ENCODE results near the gene TPCN2. TPM values are rescaled to one million over a fixed set of nuclear protein-coding genes. Genes with fewer than 3 reads are reported as not detected.
A peak's percentile ranks its signal among the peaks of the same experiment; 100 is the strongest.

TPCN2 gene
- total RNA-seq, 5 donors from 2014 or later (not counting 1 experiment from before 2014, with no cell fraction given): 14.9 to 34.3 (median 19.4) TPM

GRCh38 chr11:69079661-69080256, 31.0 kb downstream of the TPCN2 start:
- Histone ChIP-seq H3K4me1 (ENCODE audit: control insufficient read depth in 1 of 2, extremely low read depth in 1 of 2, insufficient read depth in 2 of 2, low read length in 2 of 2) (peaks cover 0 to 25% of the 10 kb centered on the region in 2 experiments), H3K27me3 (replicated peaks in 1 of 2; ENCODE audit: control insufficient read depth in 2 of 2, extremely low read depth in 1 of 2, insufficient read depth in 2 of 2, low read length in 1 of 2) (no peaks in the 10 kb centered on the region), H3K9me3 (no peaks in the 10 kb centered on the region), H3K36me3 (ENCODE audit: control insufficient read depth in 2 of 2, extremely low read depth in 1 of 2, insufficient read depth in 1 of 2, low read length in 1 of 2) (peaks cover 9 to 24% of the 10 kb centered on the region in 2 donors), H3K4me3 (ENCODE audit: control insufficient read depth in 1 of 2, extremely low read depth in 1 of 2, low read length in 1 of 2) (no peak overlapping the region), H3K27ac (ENCODE audit: low read length) (peak overlapping the region; percentile 49)
- ChIA-PET CTCF (no interaction called here), POLR2A (no interaction called here)
- Mint-ChIP-seq H3K4me3 (no peak overlapping the region), H3K9me3 (no peaks in the 10 kb centered on the region), H3K27ac (no peak overlapping the region), H3K36me3 (peaks cover 26% of the 10 kb centered on the region), H3K27me3 (no peaks in the 10 kb centered on the region), H3K4me1 (peaks cover 17 to 28% (median 20%) of the 10 kb centered on the region in 3 donors)
- WGBS (ENCODE audit: insufficient coverage): 97% methylated on average over 12 of the region's 17 CpGs
- DNase-seq: no peak
- no peak for ATAC-seq (replicated peaks in 1 of 4)

DNA sequence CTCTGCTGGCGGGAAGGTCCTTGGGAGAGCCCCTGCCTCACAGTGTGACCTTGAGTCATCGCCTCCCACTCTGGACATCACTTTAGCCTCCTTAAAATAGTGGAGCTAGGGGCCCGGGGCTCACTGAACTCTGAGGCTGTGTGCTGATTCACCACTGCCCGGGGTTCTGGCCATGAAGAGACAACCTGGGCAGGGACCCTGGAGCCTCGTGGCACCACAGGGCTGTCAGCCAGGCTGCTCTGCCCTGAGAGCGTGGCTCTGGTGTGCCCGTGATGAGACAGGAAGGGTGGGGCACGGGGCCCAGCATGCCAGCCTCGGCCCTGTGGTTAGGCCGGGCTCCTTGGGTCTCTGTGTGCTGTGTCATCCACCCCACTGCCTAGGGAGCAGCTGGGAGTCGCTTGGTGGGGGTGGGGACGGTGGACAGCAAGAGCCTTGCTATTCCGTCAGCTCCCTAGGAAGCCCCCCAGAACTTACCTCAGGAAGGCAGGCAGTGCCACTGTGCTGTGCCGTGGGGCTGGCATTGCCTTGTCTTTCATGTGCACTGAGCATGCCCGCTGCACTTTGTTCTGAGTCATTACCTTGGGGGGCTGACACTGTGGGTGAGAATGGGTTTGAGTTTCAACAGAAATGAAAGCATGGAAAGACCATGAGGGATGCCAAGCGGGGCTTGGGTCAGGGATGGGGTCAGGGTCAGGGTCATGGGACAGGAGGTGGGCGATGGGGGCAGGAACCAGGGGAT, 31.7 kb downstream of the TPCN2 start:
- H3K27ac ChIP-seq (ENCODE audit: low read length): peak overlapping the region; percentile 49
- H3K4me3 ChIP-seq (ENCODE audit: control insufficient read depth in 1 of 2, extremely low read depth in 1 of 2, low read length in 1 of 2): no peak overlapping the region
- H3K9me3 Mint-ChIP-seq: no peaks in the 10 kb centered on the region
- peaks cover 23% of the 10 kb centered on the region for H3K36me3 Mint-ChIP-seq
- peak overlapping the region in 1 of 3 donors; percentile 34 for H3K4me3 Mint-ChIP-seq
- WGBS (ENCODE audit: insufficient coverage): 42% methylated on average over 16 of the region's 17 CpGs
- peak in 19 of 35 experiments; percentile 2 to 49 (median 18) for DNase-seq
- POLR2A ChIA-PET: no interaction called here
- no peaks in the 10 kb centered on the region for H3K27me3 Mint-ChIP-seq
- H3K9me3 ChIP-seq: no peaks in the 10 kb centered on the region
- H3K27ac Mint-ChIP-seq: peak overlapping the region; percentile 74 to 91
- H3K27me3 ChIP-seq (replicated peaks in 1 of 2; ENCODE audit: control insufficient read depth in 2 of 2, extremely low read depth in 1 of 2, insufficient read depth in 2 of 2, low read length in 1 of 2): no peaks in the 10 kb centered on the region
- ATAC-seq (replicated peaks in 1 of 4): peak; percentile 72 to 95 (median 88)
- peaks cover 9 to 23% of the 10 kb centered on the region in 2 donors for H3K36me3 ChIP-seq (ENCODE audit: control insufficient read depth in 2 of 2, extremely low read depth in 1 of 2, insufficient read depth in 1 of 2, low read length in 1 of 2)
- peaks cover 15 to 28% (median 17%) of the 10 kb centered on the region in 3 donors for H3K4me1 Mint-ChIP-seq
- CTCF ChIA-PET: interaction anchor here in 1 of 2 donors (0.6 kb wide), 1 partner anchor 44 kb away, joined by 4 read pairs; no protein-coding TSS in a partner anchor
- peaks cover 0 to 25% of the 10 kb centered on the region in 2 experiments for H3K4me1 ChIP-seq (ENCODE audit: control insufficient read depth in 1 of 2, extremely low read depth in 1 of 2, insufficient read depth in 2 of 2, low read length in 2 of 2)

DNA sequence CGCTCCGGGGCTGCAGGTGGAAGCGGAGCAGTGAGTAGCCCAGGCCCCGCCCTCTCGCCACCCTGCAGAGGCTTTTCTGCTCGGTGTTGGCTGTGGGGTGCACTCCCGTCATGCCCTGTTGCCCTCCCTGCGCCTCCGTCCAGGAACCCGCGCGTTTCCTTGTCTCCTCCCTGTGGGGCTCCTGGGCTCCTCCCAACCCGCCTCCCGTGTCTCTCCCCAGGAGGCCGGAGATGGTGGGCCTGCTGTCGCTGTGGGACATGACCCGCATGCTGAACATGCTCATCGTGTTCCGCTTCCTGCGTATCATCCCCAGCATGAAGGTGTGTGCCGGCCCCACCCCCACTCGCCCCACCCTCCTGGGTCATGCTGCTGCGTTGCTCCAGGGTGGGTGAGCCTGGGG, 32.4 kb downstream of the TPCN2 start:
- H3K27me3 Mint-ChIP-seq: no peaks in the 10 kb centered on the region
- peaks cover 0 to 25% of the 10 kb centered on the region in 2 experiments for H3K4me1 ChIP-seq (ENCODE audit: control insufficient read depth in 1 of 2, extremely low read depth in 1 of 2, insufficient read depth in 2 of 2, low read length in 2 of 2)
- ATAC-seq (replicated peaks in 1 of 4) (no peak), DNase-seq (no peak)
- ChIA-PET POLR2A (no interaction called here), CTCF (no interaction called here)
- no peak overlapping the region for H3K27ac ChIP-seq (ENCODE audit: low read length)
- H3K4me3 Mint-ChIP-seq: no peak overlapping the region
- H3K36me3 ChIP-seq (ENCODE audit: control insufficient read depth in 2 of 2, extremely low read depth in 1 of 2, insufficient read depth in 1 of 2, low read length in 1 of 2): peaks cover 9 to 25% of the 10 kb centered on the region in 2 donors
- H3K4me1 Mint-ChIP-seq: peaks cover 8 to 26% (median 15%) of the 10 kb centered on the region in 3 donors
- H3K27ac Mint-ChIP-seq: no peak overlapping the region
- no peaks in the 10 kb centered on the region for H3K9me3 ChIP-seq
- no peaks in the 10 kb centered on the region for H3K9me3 Mint-ChIP-seq
- H3K4me3 ChIP-seq (ENCODE audit: control insufficient read depth in 1 of 2, extremely low read depth in 1 of 2, low read length in 1 of 2): no peak overlapping the region
- 96% methylated on average over 22 of the region's 23 CpGs for WGBS (ENCODE audit: insufficient coverage)
- H3K27me3 ChIP-seq (replicated peaks in 1 of 2; ENCODE audit: control insufficient read depth in 2 of 2, extremely low read depth in 1 of 2, insufficient read depth in 2 of 2, low read length in 1 of 2): no peaks in the 10 kb centered on the region
- H3K36me3 Mint-ChIP-seq: peaks cover 20% of the 10 kb centered on the region

DNA sequence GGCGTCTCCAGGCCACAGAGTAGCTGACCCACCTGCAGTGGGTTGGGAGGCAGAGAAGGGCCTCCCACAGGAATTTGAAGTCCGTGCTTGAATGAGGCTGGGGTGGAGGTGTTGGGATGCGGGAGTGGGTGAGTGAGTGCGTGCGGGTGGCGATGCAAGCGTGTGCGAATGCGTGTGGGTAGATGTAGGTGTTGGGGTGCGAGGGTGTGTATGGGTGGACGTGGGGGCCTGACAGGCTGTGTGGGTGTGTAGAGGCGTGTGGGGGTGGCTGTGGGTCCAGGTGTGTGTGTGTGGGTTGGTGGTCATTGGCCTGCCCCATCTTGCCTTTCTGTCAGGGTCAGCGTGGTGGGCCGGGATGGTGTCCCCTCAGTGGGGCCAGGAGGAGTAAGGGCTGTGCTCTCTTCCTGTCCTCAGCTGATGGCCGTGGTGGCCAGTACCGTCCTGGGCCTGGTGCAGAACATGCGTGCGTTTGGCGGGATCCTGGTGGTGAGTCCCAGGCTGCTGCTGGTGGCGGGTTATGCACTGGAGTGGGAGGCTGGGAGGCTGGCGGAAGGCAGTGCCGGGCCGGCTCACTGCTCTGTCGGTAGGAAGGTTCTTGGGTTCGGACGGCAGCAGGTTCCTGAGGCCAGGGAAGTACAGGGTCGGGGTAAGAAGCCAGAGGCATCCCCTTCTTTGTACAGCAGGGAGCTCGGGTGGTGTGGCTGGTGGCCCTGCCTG, 35.0 kb downstream of the TPCN2 start:
- Mint-ChIP-seq H3K27ac (no peak overlapping the region), H3K9me3 (no peaks in the 10 kb centered on the region)

DNA sequence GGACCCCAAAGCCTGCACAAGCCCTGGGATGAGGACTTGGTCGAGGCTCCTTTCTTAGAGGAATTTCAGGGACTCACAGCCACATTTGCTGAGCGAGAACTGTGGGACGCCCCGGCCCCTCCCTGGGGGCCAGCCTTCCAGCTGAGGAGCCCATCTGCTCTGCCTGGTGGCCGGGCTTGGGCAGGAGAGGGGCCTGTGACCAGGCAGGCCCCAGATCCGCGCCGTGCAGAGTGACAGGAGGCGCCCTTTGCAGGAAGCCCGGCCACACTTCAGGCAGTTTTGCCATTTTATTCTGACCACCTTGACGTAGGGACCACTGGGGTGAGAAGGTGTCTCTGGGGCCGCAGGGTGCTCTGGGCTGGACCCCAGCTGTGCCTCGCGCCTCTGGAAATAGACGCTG, 35.6 kb downstream of the TPCN2 start:
- H3K27me3 ChIP-seq (replicated peaks in 1 of 2; ENCODE audit: control insufficient read depth in 2 of 2, extremely low read depth in 1 of 2, insufficient read depth in 2 of 2, low read length in 1 of 2): no peaks in the 10 kb centered on the region
- H3K36me3 Mint-ChIP-seq: peaks cover 12% of the 10 kb centered on the region
- no peak overlapping the region for H3K27ac ChIP-seq (ENCODE audit: low read length)
- CTCF ChIA-PET: no interaction called here
- H3K27ac Mint-ChIP-seq: no peak overlapping the region
- H3K4me3 ChIP-seq (ENCODE audit: control insufficient read depth in 1 of 2, extremely low read depth in 1 of 2, low read length in 1 of 2): no peak overlapping the region
- no peaks in the 10 kb centered on the region for H3K27me3 Mint-ChIP-seq
- peaks cover 8 to 21% (median 13%) of the 10 kb centered on the region in 3 donors for H3K4me1 Mint-ChIP-seq
- POLR2A ChIA-PET: no interaction called here
- H3K9me3 Mint-ChIP-seq: no peaks in the 10 kb centered on the region
- peaks cover 6 to 33% of the 10 kb centered on the region in 2 donors for H3K36me3 ChIP-seq (ENCODE audit: control insufficient read depth in 2 of 2, extremely low read depth in 1 of 2, insufficient read depth in 1 of 2, low read length in 1 of 2)
- H3K9me3 ChIP-seq: no peaks in the 10 kb centered on the region
- no peak for DNase-seq
- H3K4me3 Mint-ChIP-seq: no peak overlapping the region
- ATAC-seq (replicated peaks in 1 of 4): no peak
- peaks cover 0 to 23% of the 10 kb centered on the region in 2 experiments for H3K4me1 ChIP-seq (ENCODE audit: control insufficient read depth in 1 of 2, extremely low read depth in 1 of 2, insufficient read depth in 2 of 2, low read length in 2 of 2)
- WGBS (ENCODE audit: insufficient coverage): 87% methylated on average over 10 of the region's 15 CpGs

More for the DNA sequence above, 35.0 kb downstream of the TPCN2 start:
- Histone ChIP-seq H3K27me3 (replicated peaks in 1 of 2; ENCODE audit: control insufficient read depth in 2 of 2, extremely low read depth in 1 of 2, insufficient read depth in 2 of 2, low read length in 1 of 2) (no peaks in the 10 kb centered on the region), H3K9me3 (no peaks in the 10 kb centered on the region), H3K4me1 (ENCODE audit: control insufficient read depth in 1 of 2, extremely low read depth in 1 of 2, insufficient read depth in 2 of 2, low read length in 2 of 2) (peaks cover 0 to 27% of the 10 kb centered on the region in 2 experiments), H3K4me3 (ENCODE audit: control insufficient read depth in 1 of 2, extremely low read depth in 1 of 2, low read length in 1 of 2) (no peak overlapping the region), H3K36me3 (ENCODE audit: control insufficient read depth in 2 of 2, extremely low read depth in 1 of 2, insufficient read depth in 1 of 2, low read length in 1 of 2) (peaks cover 9 to 38% of the 10 kb centered on the region in 2 donors), H3K27ac (ENCODE audit: low read length) (no peak overlapping the region)
- no peak overlapping the region for H3K4me3 Mint-ChIP-seq
- ChIA-PET POLR2A (no interaction called here), CTCF (no interaction called here)
- peaks cover 8 to 25% (median 13%) of the 10 kb centered on the region in 3 donors for H3K4me1 Mint-ChIP-seq
- no peak for ATAC-seq (replicated peaks in 1 of 4)
- DNase-seq: no peak
- peaks cover 15% of the 10 kb centered on the region for H3K36me3 Mint-ChIP-seq
- no peaks in the 10 kb centered on the region for H3K27me3 Mint-ChIP-seq
- 90% methylated on average over 24 of the region's 28 CpGs for WGBS (ENCODE audit: insufficient coverage)

DNA sequence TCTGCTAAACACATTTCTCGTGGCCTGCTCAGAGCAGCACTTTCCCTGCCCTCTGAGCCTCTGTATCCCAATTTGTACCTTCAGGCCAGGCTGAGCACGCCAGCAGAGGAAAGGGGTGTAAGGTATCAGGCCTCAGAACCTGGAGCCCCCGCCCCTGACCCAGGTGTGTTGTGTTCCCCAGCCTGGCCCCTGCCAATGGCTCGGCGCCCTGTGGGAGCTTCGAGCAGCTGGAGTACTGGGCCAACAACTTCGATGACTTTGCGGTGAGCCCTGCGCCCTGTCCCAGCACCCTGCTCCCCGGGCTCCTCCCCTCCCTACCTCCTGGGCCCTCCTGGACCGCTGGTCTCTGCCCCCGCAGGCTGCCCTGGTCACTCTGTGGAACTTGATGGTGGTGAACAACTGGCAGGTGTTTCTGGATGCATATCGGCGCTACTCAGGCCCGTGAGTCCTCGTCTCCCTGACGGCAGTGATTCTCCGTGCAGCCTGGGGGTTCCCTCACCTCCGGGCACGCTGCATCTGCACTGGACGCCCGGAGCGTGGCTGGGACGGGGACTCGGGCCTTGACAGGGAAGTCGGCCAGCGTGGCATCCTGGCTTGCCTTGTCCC, 36.9 kb downstream of the TPCN2 start:
- H3K4me1 ChIP-seq (ENCODE audit: control insufficient read depth in 1 of 2, extremely low read depth in 1 of 2, insufficient read depth in 2 of 2, low read length in 2 of 2): peaks cover 0 to 11% of the 10 kb centered on the region in 2 experiments
- POLR2A ChIA-PET: no interaction called here
- CTCF ChIA-PET: no interaction called here
- Mint-ChIP-seq H3K27ac (no peak overlapping the region), H3K4me1 (peaks cover 3 to 13% (median 3%) of the 10 kb centered on the region in 3 donors), H3K36me3 (peaks cover 17% of the 10 kb centered on the region), H3K27me3 (no peaks in the 10 kb centered on the region), H3K4me3 (no peak overlapping the region), H3K9me3 (no peaks in the 10 kb centered on the region)
- H3K9me3 ChIP-seq: no peaks in the 10 kb centered on the region
- DNase-seq (no peak), ATAC-seq (replicated peaks in 1 of 4) (no peak)
- H3K27ac ChIP-seq (ENCODE audit: low read length): no peak overlapping the region
- no peak overlapping the region for H3K4me3 ChIP-seq (ENCODE audit: control insufficient read depth in 1 of 2, extremely low read depth in 1 of 2, low read length in 1 of 2)
- H3K36me3 ChIP-seq (ENCODE audit: control insufficient read depth in 2 of 2, extremely low read depth in 1 of 2, insufficient read depth in 1 of 2, low read length in 1 of 2): peaks cover 6 to 36% of the 10 kb centered on the region in 2 donors
- H3K27me3 ChIP-seq (replicated peaks in 1 of 2; ENCODE audit: control insufficient read depth in 2 of 2, extremely low read depth in 1 of 2, insufficient read depth in 2 of 2, low read length in 1 of 2): no peaks in the 10 kb centered on the region
- 91% methylated on average over 20 of the region's 27 CpGs for WGBS (ENCODE audit: insufficient coverage)

Data from T-cell (primary cell).